Stimulated activated memory B cell treated with anti-CD40 and anti-IgM and Interleukin-4, amounts not matched to agents 10 μg/mL and 1 μg/mL and 100 μg/mL, for 72 hours (primary cell): ENCODE data around the gene CLEC20A.
"Not testable (repeated sequence)": the region's sequence is repeated elsewhere in the genome, so short reads cannot be mapped to it uniquely, and the experiment has no call there.

Experiments used
- ATAC-seq: fragments of 150-1000 bp; cut with Tn5 transposase; 2 replicates; pipeline ENCODE4 v1.10.0; 2021
- H3K27ac Mint-ChIP-seq: one replicate; pipeline ENCODE4 v1.8.0; 2022; ENCODE audit warnings: mild to moderate bottlenecking, mixed read lengths
- H3K27me3 Mint-ChIP-seq: one replicate; pipeline ENCODE4 v1.8.0; 2022; ENCODE audit warnings: mixed read lengths
- H3K36me3 Mint-ChIP-seq: one replicate; pipeline ENCODE4 v1.8.0; 2022; ENCODE audit warnings: mixed read lengths
- H3K4me1 Mint-ChIP-seq: one replicate; pipeline ENCODE4 v1.8.0; 2022; ENCODE audit warnings: mixed read lengths
- H3K4me3 Mint-ChIP-seq: one replicate; pipeline ENCODE4 v1.8.0; 2022; ENCODE audit warnings: mild to moderate bottlenecking, moderate library complexity, mixed read lengths
- H3K9me3 Mint-ChIP-seq: one replicate; pipeline ENCODE4 v1.8.0; 2022; ENCODE audit warnings: mixed read lengths

Gene CLEC20A

GRCh38 chr1:178510155-178510554 lies 13.4 kb upstream of the CLEC20A start:
- no peak for ATAC-seq
- Mint-ChIP-seq H3K4me3 (no peak overlapping the region), H3K9me3 (no peaks in the 10 kb centered on the region), H3K4me1 (no peaks in the 10 kb centered on the region), H3K27me3 (no peaks in the 10 kb centered on the region), H3K36me3 (no peaks in the 10 kb centered on the region), H3K27ac (no peak overlapping the region)

GRCh38 chr1:178509414-178510007 lies 12.7 kb upstream of the CLEC20A start:
- no peak for ATAC-seq
- H3K27me3 Mint-ChIP-seq = peaks cover 1% of the 10 kb centered on the region
- H3K27ac Mint-ChIP-seq = no peak overlapping the region

GRCh38 chr1:178506669-178507068 lies 9.9 kb upstream of the CLEC20A start:
- H3K27me3 Mint-ChIP-seq = peaks cover 30% of the 10 kb centered on the region
- H3K4me1 Mint-ChIP-seq = no peaks in the 10 kb centered on the region

More at GRCh38 chr1:178509414-178510007, 12.7 kb upstream of the CLEC20A start:
- no peaks in the 10 kb centered on the region for H3K4me1 Mint-ChIP-seq
- H3K36me3 Mint-ChIP-seq = no peaks in the 10 kb centered on the region
- H3K9me3 Mint-ChIP-seq = no peaks in the 10 kb centered on the region
- no peak overlapping the region for H3K4me3 Mint-ChIP-seq

GRCh38 chr1:178506177-178506576 lies 9.4 kb upstream of the CLEC20A start:
- Mint-ChIP-seq H3K4me1 (no peaks in the 10 kb centered on the region), H3K27me3 (peaks cover 31% of the 10 kb centered on the region), H3K27ac (no peak overlapping the region), H3K4me3 (no peak overlapping the region), H3K36me3 (no peaks in the 10 kb centered on the region), H3K9me3 (no peaks in the 10 kb centered on the region)
- ATAC-seq = no peak

More at GRCh38 chr1:178506669-178507068, 9.9 kb upstream of the CLEC20A start:
- Mint-ChIP-seq H3K4me3 (no peak overlapping the region), H3K9me3 (no peaks in the 10 kb centered on the region), H3K27ac (no peak overlapping the region), H3K36me3 (no peaks in the 10 kb centered on the region)
- no peak for ATAC-seq

- Mint-ChIP-seq H3K27ac (no peak overlapping the region), H3K4me3 (no peak overlapping the region), H3K4me1 (no peaks in the 10 kb centered on the region), H3K27me3 (peaks cover 31% of the 10 kb centered on the region), H3K9me3 (no peaks in the 10 kb centered on the region), H3K36me3 (no peaks in the 10 kb centered on the region)
- ATAC-seq = no peak
These were observed 7.5 kb upstream of the CLEC20A start for GRCh38 chr1:178504286-178504685.

- no peak overlapping the region for H3K4me3 Mint-ChIP-seq
- H3K9me3 Mint-ChIP-seq = no peaks in the 10 kb centered on the region
- no peak for ATAC-seq
- no peak overlapping the region for H3K27ac Mint-ChIP-seq
- no peaks in the 10 kb centered on the region for H3K4me1 Mint-ChIP-seq
- peaks cover 31% of the 10 kb centered on the region for H3K27me3 Mint-ChIP-seq
- no peaks in the 10 kb centered on the region for H3K36me3 Mint-ChIP-seq
These were observed 7.1 kb upstream of the CLEC20A start for GRCh38 chr1:178503849-178504248.

- not testable (repeated sequence) for H3K4me1 Mint-ChIP-seq, H3K36me3 Mint-ChIP-seq, H3K27ac Mint-ChIP-seq, H3K9me3 Mint-ChIP-seq, H3K4me3 Mint-ChIP-seq, ATAC-seq
- H3K27me3 Mint-ChIP-seq = peaks cover 31% of the 10 kb centered on the region
These were observed 6.6 kb upstream of the CLEC20A start for GRCh38 chr1:178503316-178503715.

GRCh38 chr1:178502856-178503255 lies 6.1 kb upstream of the CLEC20A start:
- Mint-ChIP-seq H3K36me3 (no peaks in the 10 kb centered on the region), H3K4me1 (no peaks in the 10 kb centered on the region), H3K27me3 (peaks cover 31% of the 10 kb centered on the region), H3K27ac (no peak overlapping the region), H3K4me3 (no peak overlapping the region), H3K9me3 (no peaks in the 10 kb centered on the region)
- ATAC-seq = no peak

- Mint-ChIP-seq H3K4me3 (no peak overlapping the region), H3K36me3 (no peaks in the 10 kb centered on the region), H3K27me3 (peaks cover 31% of the 10 kb centered on the region), H3K4me1 (no peaks in the 10 kb centered on the region), H3K9me3 (no peaks in the 10 kb centered on the region), H3K27ac (no peak overlapping the region)
- no peak for ATAC-seq
These were observed 5.6 kb upstream of the CLEC20A start for GRCh38 chr1:178502330-178502714.

- Mint-ChIP-seq H3K9me3 (no peaks in the 10 kb centered on the region), H3K27me3 (peaks cover 31% of the 10 kb centered on the region), H3K4me3 (no peak overlapping the region), H3K36me3 (no peaks in the 10 kb centered on the region), H3K4me1 (no peaks in the 10 kb centered on the region), H3K27ac (no peak overlapping the region)
- ATAC-seq = peak; percentile 74
These were observed 5.1 kb upstream of the CLEC20A start for GRCh38 chr1:178501705-178502329.

GRCh38 chr1:178500936-178501554 lies 4.3 kb upstream of the CLEC20A start:
- Mint-ChIP-seq H3K27me3 (peaks cover 31% of the 10 kb centered on the region), H3K4me3 (no peak overlapping the region), H3K4me1 (no peaks in the 10 kb centered on the region), H3K27ac (no peak overlapping the region), H3K36me3 (no peaks in the 10 kb centered on the region), H3K9me3 (no peaks in the 10 kb centered on the region)
- ATAC-seq = no peak

- no peaks in the 10 kb centered on the region for H3K36me3 Mint-ChIP-seq
- H3K9me3 Mint-ChIP-seq = no peaks in the 10 kb centered on the region
- no peak for ATAC-seq
- H3K27me3 Mint-ChIP-seq = peaks cover 31% of the 10 kb centered on the region
- no peak overlapping the region for H3K27ac Mint-ChIP-seq
- H3K4me3 Mint-ChIP-seq = no peak overlapping the region
- no peaks in the 10 kb centered on the region for H3K4me1 Mint-ChIP-seq
These were observed 3.5 kb upstream of the CLEC20A start for GRCh38 chr1:178500091-178500770.

GRCh38 chr1:178498896-178499675 lies 2.3 kb upstream of the CLEC20A start:
- no peak for ATAC-seq
- Mint-ChIP-seq H3K27ac (no peak overlapping the region), H3K4me3 (no peak overlapping the region), H3K27me3 (peaks cover 26% of the 10 kb centered on the region), H3K4me1 (no peaks in the 10 kb centered on the region), H3K9me3 (no peaks in the 10 kb centered on the region), H3K36me3 (no peaks in the 10 kb centered on the region)

GRCh38 chr1:178497903-178498478 lies 1.2 kb upstream of the CLEC20A start:
- ATAC-seq = no peak
- H3K27me3 Mint-ChIP-seq = peaks cover 15% of the 10 kb centered on the region
- H3K9me3 Mint-ChIP-seq = no peaks in the 10 kb centered on the region
- H3K4me1 Mint-ChIP-seq = no peaks in the 10 kb centered on the region
- H3K4me3 Mint-ChIP-seq = no peak overlapping the region
- no peaks in the 10 kb centered on the region for H3K36me3 Mint-ChIP-seq
- no peak overlapping the region for H3K27ac Mint-ChIP-seq
